Hepatocyte (in vitro differentiated cells): ENCODE data around the gene TCL1B.

ENCODE experiments used
- CTCF ChIP-seq: fragments of 200-600 bp; sonication (generic); IDR thresholded peaks from 2 replicates; pipeline ENCODE4 v1.5.1; 2016; ENCODE audit warnings: antibody characterized with exemption, mild to moderate bottlenecking; ENCODE audit not compliant: poor library complexity
- EZH2phosphoT487 ChIP-seq: fragments of 200-600 bp; sonication (generic); IDR thresholded peaks from one replicate; pipeline ENCODE4 v1.6.1; 2018; ENCODE audit warnings: antibody characterized with exemption, mild to moderate bottlenecking, low read depth, moderate library complexity; ENCODE audit not compliant: unreplicated experiment, severe bottlenecking

GRCh38 chr14:95690815-95691214 is 4.6 kb downstream of the TCL1B start:
- TF ChIP-seq EZH2phosphoT487: no peak
- TF ChIP-seq CTCF: no peak
